Coronary artery (tissue), 2 donors: ENCODE measurements around the gene CLDN11.

Source experiments
- DNase-seq: peaks from one replicate; pipeline ENCODE4 v3.0.0-alpha.2; 2017; ENCODE audit warnings: low spot score
- H3K27ac ChIP-seq, 2 donors: fragments of 200-600 bp; sonication (generic); one replicate each; pipeline ENCODE4 v1.5.1; 2016 to 2019
- H3K4me3 ChIP-seq: fragments of 200-600 bp; sonication (generic); 2 replicates; pipeline ENCODE4 v1.5.1; 2016; ENCODE audit warnings: mild to moderate bottlenecking, moderate library complexity
- CTCF ChIP-seq: fragments of 200-600 bp; sonication (generic); IDR thresholded peaks from one replicate; pipeline ENCODE4 v1.5.1; 2019; ENCODE audit warnings: antibody characterized with exemption

CLDN11 gene

GRCh38 chr3:170418422-170419398 lies at the start of gene CLDN11:
Gene CLDN11, plus strand, starts transcription at chr3:170418868. Its CDS starts 199 bp downstream, at chr3:170419067.
- no peak for DNase-seq
- TF ChIP-seq CTCF = no peak
- peak within 1 kb of the TSS; percentile 27 to 74 for H3K27ac ChIP-seq

GRCh38 chr3:170368921-170369320 lies 49.7 kb upstream of the CLDN11 start:
- TF ChIP-seq CTCF = no peak
- H3K27ac ChIP-seq = no peak overlapping the region
- DNase-seq = no peak
- H3K4me3 ChIP-seq = no peak overlapping the region

More at GRCh38 chr3:170418422-170419398, at the start of gene CLDN11:
- peak within 1 kb of the TSS; percentile 75 for H3K4me3 ChIP-seq

- Histone ChIP-seq H3K27ac (no peak overlapping the region), H3K4me3 (no peak overlapping the region)
- DNase-seq = no peak
- no peak for TF ChIP-seq CTCF
Observed at GRCh38 chr3:170372190-170372879, 46.3 kb upstream of the CLDN11 start.

GRCh38 chr3:170383567-170383966 lies 35.1 kb upstream of the CLDN11 start:
- DNase-seq = no peak
- Histone ChIP-seq H3K27ac (no peak overlapping the region), H3K4me3 (no peak overlapping the region)
- TF ChIP-seq CTCF = no peak

- no peak for DNase-seq
- H3K27ac ChIP-seq = no peak overlapping the region
- TF ChIP-seq CTCF = no peak
- no peak overlapping the region for H3K4me3 ChIP-seq
Observed at GRCh38 chr3:170386468-170386867, 32.2 kb upstream of the CLDN11 start.

- no peak overlapping the region for H3K4me3 ChIP-seq
Observed at GRCh38 chr3:170387950-170388349, 30.7 kb upstream of the CLDN11 start.

More at GRCh38 chr3:170387950-170388349, 30.7 kb upstream of the CLDN11 start:
- no peak overlapping the region for H3K27ac ChIP-seq
- TF ChIP-seq CTCF = no peak
- DNase-seq = no peak
